RWPE2 (cell line): ENCODE data around the gene TARBP2.

Experiments
- ATAC-seq: fragments of 200-7000 bp; cut with Tn5 transposase; 3 replicates; pipeline ENCODE4 v1.9.1; 2021; ENCODE audit warnings: low read depth
- DNase-seq: peaks from one replicate; pipeline ENCODE4 v3.0.0-alpha.2; 2020; ENCODE audit warnings: low spot score
- H3K27ac ChIP-seq: fragments of 450-650 bp; 2 replicates; pipeline ENCODE4 v1.5.1; 2017; ENCODE audit warnings: mild to moderate bottlenecking; ENCODE audit not compliant: poor library complexity, severe bottlenecking
- H3K27me3 ChIP-seq: fragments of 250-450 bp; sonication (Bioruptor Pico); 2 replicates; pipeline ENCODE4 v1.5.1; 2021; ENCODE audit warnings: mild to moderate bottlenecking, moderate library complexity; ENCODE audit not compliant: insufficient read depth, poor library complexity, severe bottlenecking
- H3K36me3 ChIP-seq: fragments of 250-450 bp; sonication (Bioruptor Pico); 2 replicates; pipeline ENCODE4 v1.5.1; 2020; ENCODE audit warnings: low read depth, mild to moderate bottlenecking, moderate library complexity
- H3K4me1 ChIP-seq: fragments of 250-450 bp; sonication (Bioruptor Pico); 2 replicates; pipeline ENCODE4 v1.5.1; 2021; ENCODE audit warnings: mild to moderate bottlenecking, moderate library complexity; ENCODE audit not compliant: insufficient read depth, poor library complexity, severe bottlenecking
- H3K4me3 ChIP-seq: fragments of 250-450 bp; sonication (Bioruptor Pico); 2 replicates; pipeline ENCODE4 v1.5.1; 2021; ENCODE audit warnings: mild to moderate bottlenecking, moderate library complexity; ENCODE audit not compliant: severe bottlenecking
- H3K9me3 ChIP-seq: fragments of 250-450 bp; sonication (Bioruptor Pico); 2 replicates; pipeline ENCODE4 v1.5.1; 2021; ENCODE audit warnings: mild to moderate bottlenecking, moderate library complexity; ENCODE audit not compliant: severe bottlenecking
- TF ChIP-seq, protein P1 (sequence below): fragments of 450-650 bp; IDR thresholded peaks from one replicate; pipeline ENCODE4 v1.5.1; 2017; ENCODE audit warnings: mild to moderate bottlenecking, moderate library complexity; ENCODE audit not compliant: poor library complexity, severe bottlenecking

TARBP2 gene

GRCh38 chr12:53510181-53510812 lies 9.2 kb downstream of the TARBP2 start:
- TF ChIP-seq, protein P1, sequence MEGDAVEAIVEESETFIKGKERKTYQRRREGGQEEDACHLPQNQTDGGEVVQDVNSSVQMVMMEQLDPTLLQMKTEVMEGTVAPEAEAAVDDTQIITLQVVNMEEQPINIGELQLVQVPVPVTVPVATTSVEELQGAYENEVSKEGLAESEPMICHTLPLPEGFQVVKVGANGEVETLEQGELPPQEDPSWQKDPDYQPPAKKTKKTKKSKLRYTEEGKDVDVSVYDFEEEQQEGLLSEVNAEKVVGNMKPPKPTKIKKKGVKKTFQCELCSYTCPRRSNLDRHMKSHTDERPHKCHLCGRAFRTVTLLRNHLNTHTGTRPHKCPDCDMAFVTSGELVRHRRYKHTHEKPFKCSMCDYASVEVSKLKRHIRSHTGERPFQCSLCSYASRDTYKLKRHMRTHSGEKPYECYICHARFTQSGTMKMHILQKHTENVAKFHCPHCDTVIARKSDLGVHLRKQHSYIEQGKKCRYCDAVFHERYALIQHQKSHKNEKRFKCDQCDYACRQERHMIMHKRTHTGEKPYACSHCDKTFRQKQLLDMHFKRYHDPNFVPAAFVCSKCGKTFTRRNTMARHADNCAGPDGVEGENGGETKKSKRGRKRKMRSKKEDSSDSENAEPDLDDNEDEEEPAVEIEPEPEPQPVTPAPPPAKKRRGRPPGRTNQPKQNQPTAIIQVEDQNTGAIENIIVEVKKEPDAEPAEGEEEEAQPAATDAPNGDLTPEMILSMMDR, result no peak
- Histone ChIP-seq H3K27me3 (no peaks in the 10 kb centered on the region), H3K27ac (no peak overlapping the region), H3K36me3 (peaks cover 29% of the 10 kb centered on the region), H3K4me3 (no peak overlapping the region), H3K9me3 (no peaks in the 10 kb centered on the region), H3K4me1 (no peaks in the 10 kb centered on the region)
- DNase-seq (no peak), ATAC-seq (no peak)

DNA sequence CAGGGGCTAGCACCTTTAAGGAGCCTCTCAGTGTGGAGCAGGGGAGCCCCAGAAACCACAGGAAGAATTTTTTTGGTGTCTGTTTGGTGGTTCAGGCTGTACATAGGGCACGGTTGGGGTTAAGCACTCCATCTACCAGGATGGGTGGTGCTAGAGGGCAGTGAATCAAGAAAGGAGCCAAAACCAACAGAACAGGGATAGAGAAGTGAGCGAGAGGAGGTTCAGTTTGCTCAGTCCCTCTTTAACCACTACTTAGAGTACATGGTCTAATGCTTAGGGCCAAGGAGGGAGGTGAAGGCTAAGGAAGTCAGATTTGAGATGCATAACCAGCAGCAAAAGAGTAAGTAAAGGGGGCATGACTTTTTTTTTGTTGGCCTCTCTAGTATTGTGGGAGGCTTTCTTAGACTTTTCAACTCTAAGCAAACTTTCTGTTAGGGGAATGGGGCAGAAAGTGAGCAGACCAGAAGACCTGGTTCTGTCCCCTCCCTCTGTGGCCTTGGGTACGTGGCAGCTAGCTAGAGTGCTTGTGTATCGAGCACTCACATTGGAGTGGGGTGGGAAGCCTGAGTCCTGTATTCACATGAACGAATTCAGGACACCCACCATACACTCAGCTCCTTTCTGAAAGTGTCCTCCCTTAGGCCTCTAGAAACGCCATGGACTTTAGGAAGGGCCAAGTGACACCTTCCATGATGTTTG lies 12.8 kb downstream of the TARBP2 start:
- no peak for DNase-seq
- no peaks in the 10 kb centered on the region for H3K9me3 ChIP-seq
- H3K36me3 ChIP-seq, result peaks cover 44% of the 10 kb centered on the region

GRCh38 chr12:53514628-53515290 lies 13.7 kb downstream of the TARBP2 start:
- Histone ChIP-seq H3K27me3 (no peaks in the 10 kb centered on the region), H3K9me3 (no peaks in the 10 kb centered on the region), H3K4me3 (no peak overlapping the region), H3K27ac (no peak overlapping the region), H3K36me3 (peaks cover 50% of the 10 kb centered on the region), H3K4me1 (no peaks in the 10 kb centered on the region)
- ATAC-seq (no peak), DNase-seq (no peak)
- TF ChIP-seq, protein P1, result no peak

More for the DNA sequence above, 12.8 kb downstream of the TARBP2 start:
- TF ChIP-seq, protein P1, result no peak
- no peaks in the 10 kb centered on the region for H3K4me1 ChIP-seq
- H3K27ac ChIP-seq, result no peak overlapping the region
- no peak overlapping the region for H3K4me3 ChIP-seq
- no peak for ATAC-seq
- H3K27me3 ChIP-seq, result no peaks in the 10 kb centered on the region

DNA sequence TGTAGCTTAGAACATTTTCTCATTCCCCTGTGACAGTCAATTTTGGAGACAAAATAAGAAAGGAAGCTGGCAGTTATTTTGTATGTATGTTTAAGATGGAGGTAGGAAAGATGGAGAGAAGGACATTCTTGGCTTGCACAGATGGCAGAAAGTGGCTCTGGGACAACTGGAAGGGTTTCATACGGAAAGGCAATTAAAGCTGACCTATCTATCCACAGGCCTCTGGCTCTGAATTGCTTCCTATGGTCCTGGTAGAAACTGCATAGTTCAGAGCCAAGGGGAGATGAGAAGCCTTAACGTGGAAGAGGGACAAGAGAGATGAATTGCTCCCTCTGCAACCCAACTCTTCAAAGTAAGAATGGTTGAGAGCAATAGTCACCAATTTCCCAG lies 14.2 kb downstream of the TARBP2 start:
- Histone ChIP-seq H3K27me3 (no peaks in the 10 kb centered on the region), H3K9me3 (no peaks in the 10 kb centered on the region), H3K4me3 (no peak overlapping the region), H3K36me3 (peaks cover 56% of the 10 kb centered on the region), H3K27ac (no peak overlapping the region), H3K4me1 (no peaks in the 10 kb centered on the region)
- DNase-seq (no peak), ATAC-seq (no peak)
- TF ChIP-seq, protein P1, result no peak
